Astrocyte of the hippocampus (primary cell): ENCODE measurements around the gene FAM98C.
A peak's percentile ranks its signal among the peaks of the same experiment; 100 is the strongest.
"Not testable (repeated sequence)": the region's sequence is repeated elsewhere in the genome, so short reads cannot be mapped to it uniquely, and the experiment has no call there.

Source experiments
- DNase-seq: peaks from one replicate; pipeline ENCODE4 v3.0.0; 2011; ENCODE audit warnings: low read depth, low spot score

The FAM98C gene

GRCh38 chr19:38395381-38396114, 7.3 kb upstream of the FAM98C start:
- DNase-seq, result no peak

- no peak for DNase-seq
These were observed 3.8 kb upstream of the FAM98C start for GRCh38 chr19:38399081-38399480.

DNA sequence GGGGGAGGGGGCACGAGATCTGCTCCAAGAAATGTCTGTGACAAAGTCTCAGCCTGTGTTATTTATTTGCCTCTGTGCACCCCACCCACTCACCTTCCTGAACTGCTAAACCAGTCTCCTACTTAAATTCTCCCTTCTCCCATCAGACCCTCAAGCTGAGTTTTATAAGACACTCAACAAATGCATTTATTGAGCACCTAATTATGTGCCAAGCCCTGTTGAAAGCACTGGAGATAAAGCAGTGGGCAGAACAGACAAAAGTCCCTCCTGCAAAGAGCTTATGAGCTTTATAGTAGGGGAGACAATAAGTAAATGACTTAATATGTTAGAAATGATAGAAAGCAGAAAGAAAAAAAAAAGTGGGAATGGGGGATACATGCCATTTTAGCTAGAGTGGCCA, 3.4 kb upstream of the FAM98C start:
- DNase-seq, result no peak

GRCh38 chr19:38400361-38400760, 2.5 kb upstream of the FAM98C start:
- DNase-seq, result peak; percentile 18

GRCh38 chr19:38401148-38401547, 1.7 kb upstream of the FAM98C start:
- DNase-seq, result peak; percentile 41

DNA sequence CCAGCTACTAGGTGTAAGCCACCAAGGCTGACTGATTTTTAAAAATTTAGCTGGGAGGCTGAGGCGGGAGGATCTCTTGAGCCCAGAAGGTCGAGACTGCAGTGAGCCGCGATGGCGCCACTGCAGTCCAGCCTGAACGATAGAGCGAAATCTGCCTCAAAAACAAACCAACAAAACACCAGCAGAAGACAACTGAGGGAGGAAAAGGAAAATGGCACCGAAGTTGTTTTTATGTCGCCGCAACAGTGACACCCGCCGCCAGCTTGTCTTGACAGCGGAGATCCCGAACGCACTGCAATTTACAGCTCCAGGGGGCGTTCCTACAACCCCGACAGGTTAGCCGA, 298 bp upstream of the FAM98C start:
- DNase-seq, result no peak

GRCh38 chr19:38404858-38405257, 2.0 kb downstream of the FAM98C start:
- DNase-seq, result no peak

DNA sequence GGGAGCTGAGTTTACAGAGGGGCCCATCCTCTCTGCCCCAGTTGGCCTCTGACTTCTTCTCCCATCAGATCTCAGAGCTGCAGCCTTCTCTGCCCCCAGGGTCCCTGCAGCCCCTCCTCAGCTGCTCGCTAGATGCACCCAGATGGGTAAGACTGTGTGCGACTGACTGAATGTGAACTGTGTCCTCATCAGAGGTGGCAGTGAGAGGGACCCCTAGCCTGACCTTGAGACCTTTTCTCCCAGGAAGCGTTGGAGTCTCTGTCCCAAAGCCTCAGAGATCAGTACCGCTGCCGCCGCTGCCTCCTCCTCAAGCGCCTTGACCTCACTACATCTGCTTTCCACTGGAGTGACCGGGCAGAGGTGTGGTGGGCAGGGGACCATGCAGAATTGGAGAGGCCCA, 2.4 kb downstream of the FAM98C start:
- no peak for DNase-seq

DNA sequence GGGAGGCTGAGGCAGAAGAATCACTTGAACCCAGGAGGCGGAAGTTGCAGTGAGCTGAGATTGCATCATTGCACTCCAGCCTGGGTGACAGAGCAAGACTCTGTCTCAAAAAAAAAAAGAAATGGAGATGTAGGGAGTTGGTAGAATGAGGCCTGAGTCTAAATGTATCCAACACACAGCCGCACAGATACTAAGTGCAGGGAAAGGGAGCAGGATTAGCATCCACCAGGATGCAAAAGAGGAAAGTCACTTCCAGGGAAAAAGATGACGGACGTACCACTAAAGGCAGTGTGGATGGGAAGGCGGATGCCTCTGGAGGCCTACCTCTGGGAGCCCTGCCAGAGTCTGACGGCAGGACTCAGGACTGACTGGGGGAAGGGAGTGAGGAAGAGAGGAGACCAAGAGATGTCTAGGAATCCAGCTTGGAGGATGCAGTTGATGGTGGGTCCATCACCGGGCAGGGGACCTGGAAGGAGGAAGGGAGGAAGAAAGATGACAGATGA, 6.8 kb downstream of the FAM98C start:
- peak; percentile 57 for DNase-seq

GRCh38 chr19:38410407-38410806, 7.5 kb downstream of the FAM98C start:
- DNase-seq, result not testable (repeated sequence)

DNA sequence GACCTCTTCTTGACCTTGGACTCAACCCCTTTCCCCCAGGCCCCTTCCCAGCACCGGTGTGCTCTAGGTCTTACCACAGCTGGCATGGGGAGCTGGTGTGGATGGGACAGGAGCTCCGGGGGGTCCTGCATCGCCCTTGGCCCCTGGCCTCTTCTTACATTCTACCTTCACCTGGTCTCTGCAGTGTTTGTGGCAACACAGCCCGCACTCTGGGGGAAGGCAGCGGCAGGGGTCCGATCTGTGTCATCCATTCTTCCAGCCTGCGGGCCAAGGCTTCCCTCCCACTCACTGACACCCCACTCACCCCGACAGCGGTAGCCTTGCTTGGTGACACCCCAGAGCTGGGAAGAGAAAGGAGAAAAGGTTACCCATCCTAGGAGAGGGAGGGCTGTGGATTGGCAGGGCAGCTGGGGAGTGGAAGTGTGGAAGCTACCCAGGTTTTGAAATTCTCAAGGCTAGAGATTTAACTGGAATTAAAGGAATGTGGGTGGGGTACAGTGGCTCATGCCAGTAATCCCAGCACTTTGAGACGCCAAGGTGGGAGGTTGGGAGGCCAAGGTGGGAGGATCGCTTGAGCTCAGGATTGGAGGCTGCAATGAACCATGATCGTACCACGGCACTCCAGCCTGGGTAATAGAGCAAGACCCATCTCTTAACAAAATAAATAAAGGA, 8.3 kb downstream of the FAM98C start:
- no peak for DNase-seq

DNA sequence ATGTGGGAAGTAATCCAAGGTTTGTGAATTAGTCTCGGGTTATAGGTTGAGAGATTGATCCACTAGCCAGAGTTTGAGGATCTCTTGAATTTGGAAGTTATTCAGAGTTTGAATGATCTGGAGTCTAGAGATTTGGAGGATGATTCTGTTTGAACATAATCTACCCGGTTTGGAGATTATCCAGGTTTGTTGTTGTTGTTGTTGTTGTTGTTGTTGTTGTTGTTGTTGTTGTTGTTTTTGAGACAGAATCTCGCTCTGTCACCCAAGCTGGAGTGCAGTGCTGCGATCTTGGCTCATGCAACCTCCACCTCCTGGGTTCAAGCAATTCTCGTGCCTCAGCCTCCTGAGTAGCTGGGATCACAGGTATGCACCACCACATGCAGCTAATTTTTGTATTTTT, 9.0 kb downstream of the FAM98C start:
- DNase-seq, result not testable (repeated sequence)

DNA sequence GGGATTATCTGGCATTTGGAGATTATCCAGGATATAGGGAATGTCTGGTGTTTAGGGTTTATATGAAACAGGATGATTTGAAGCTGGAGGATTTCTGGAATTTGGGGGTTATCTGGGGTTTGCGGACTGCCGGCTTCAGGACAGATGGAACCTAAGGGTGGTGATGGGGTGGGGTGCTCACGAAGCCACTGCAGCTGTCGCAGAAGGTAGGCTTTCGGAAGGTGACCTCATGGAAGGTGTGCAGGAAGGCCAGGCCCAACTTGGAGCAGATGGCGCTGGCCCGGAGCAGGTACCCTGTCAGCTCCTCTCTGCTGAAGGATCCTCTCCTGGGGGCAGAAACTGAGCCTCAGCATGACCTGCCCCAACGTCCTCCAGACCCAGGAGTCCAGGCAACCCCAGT, 9.6 kb downstream of the FAM98C start:
- DNase-seq, result no peak

- no peak for DNase-seq
These were observed 10.1 kb downstream of the FAM98C start for GRCh38 chr19:38412961-38413360.

DNA sequence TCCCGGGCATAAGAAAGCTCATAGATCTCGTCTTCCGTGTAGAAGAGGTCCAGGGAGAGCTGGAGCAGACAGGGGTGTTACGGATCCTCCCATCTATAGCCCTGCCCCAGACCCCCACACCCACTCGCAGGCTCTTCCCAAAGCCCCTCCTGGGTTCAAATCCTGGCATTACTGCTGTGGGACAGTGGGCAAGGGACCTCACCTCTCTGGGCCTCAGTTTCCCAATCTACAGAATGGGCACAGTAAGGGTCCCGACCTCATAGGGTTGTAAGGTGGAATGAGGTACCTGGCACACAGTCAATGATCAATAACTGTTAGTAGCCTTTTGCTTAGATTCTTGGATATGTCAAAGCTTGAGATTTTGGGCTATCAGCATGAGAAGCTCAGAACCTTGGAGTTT, 10.5 kb downstream of the FAM98C start:
- DNase-seq, result no peak

DNA sequence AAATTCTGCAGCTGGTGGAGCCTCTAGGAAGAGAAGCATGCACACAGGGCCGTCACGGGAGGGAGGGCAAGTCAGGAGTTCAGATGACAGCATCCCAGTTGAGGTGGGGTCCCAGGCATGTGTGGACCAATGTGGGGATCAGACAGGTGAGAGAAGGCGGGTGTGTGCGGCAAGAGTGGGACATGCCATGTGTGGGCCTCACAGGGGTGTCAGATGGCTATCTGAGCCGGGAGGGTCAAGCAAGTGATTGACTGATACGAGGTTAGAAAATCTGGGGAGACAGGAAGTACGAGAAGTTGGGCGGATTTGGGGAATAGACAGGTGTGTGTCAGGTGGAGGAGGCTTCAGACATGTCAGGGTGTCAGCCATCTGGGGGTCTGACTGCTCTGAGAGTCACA, 14.3 kb downstream of the FAM98C start:
- DNase-seq, result no peak

- DNase-seq, result peak; percentile 19
These were observed 14.9 kb downstream of the FAM98C start for GRCh38 chr19:38417544-38418506.

GRCh38 chr19:38420935-38421334, 18.0 kb downstream of the FAM98C start:
- no peak for DNase-seq

DNA sequence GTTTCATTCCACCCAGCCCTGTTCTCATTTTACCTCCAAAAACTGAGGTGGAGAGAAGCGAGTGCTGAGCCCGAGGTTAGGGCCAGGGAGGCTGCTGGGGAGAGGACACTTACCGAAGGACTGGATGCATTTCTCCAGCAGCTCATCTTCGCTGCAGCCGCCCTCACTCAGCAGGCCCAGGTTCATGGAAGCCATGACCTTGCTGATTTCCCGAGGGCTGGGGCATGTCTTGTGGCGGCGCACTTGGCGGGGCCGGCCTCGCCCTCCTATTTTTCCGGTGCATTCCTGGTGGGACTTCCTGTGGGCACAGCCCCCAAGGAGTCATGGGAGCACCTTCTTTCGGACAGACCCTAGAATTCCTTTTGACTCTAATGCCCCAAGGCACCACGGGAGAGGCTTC, 19.0 kb downstream of the FAM98C start:
- no peak for DNase-seq

DNA sequence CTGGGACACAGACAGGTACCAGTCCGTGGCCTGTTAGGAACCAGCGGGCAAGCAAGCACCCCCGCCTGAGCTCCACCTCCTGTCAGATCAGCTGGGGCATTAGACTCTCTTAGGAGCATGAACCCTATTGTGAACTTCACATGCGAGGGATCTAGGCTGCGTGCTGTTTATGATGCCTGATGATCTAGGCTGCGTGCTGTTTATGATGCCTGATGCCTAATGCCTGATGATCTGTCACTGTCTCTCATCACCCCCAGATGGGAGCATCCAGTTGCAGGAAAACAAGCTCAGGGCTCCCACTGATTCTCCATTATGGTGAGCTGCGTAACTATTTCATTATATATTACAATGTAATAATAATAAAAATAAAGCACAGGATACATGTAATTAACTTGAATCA, 19.5 kb downstream of the FAM98C start:
- DNase-seq, result no peak

DNA sequence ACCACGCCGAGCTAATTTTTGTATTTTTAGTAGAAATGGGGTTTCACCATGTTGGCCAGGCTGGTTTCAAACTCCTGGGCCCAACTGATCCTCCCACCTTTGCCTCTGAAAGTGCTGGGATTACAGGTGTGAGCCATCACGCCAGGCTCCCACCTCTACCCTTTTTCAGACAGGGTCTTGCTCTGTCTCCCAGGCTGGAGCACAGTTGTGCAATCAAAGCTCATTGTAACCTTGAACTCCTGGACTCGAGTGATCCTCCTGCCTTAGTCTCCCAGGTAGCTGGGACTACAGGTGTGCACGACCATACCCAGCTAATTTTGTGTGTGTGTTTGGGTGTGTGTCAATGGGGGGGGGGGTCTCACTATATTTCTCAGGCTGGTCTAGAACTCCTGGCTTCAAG, 21.4 kb downstream of the FAM98C start:
- no peak for DNase-seq

DNA sequence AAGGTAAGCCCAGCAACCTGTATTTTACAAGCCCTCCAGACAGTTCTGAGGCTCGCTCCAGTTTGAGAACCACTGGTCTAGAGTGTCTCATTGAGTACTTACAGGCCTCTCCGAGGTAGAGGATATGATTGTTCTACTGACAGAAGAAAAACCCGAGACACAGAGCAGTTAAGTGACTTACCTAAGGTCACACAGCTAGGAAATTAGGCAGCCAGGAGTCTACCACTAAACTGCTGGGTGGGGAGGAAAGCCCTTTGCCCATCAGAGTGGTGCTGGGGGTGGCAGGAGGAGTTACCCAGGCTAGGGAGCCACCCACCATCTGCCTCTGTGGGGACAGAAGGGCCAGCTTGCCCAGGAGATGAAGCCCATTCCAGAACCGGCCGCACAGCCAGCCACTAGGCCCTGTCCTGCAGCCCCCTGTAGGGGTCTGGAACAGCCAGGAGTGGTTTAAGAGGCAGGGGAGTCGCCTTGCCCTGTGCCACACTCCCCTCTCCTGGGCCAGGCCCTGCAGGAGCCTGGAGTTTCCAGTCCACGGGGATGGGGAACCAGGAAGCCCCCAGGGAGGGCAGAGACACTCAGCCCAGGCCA, 22.4 kb downstream of the FAM98C start:
- DNase-seq, result no peak
